GM23338 (cell line): ENCODE results near the gene PPP2R2D.

ENCODE experiments used
- CREB1 ChIP-seq: fragments of 250-450 bp; sonication (Bioruptor Pico); IDR thresholded peaks from 2 replicates; pipeline ENCODE4 v1.5.0; 2020; ENCODE audit warnings: low read depth, mild to moderate bottlenecking, moderate library complexity
- EZH2 ChIP-seq: fragments of 200-600 bp; sonication (generic); IDR thresholded peaks from one replicate; pipeline ENCODE4 v1.8.0; 2017; ENCODE audit warnings: antibody characterized with exemption, mild to moderate bottlenecking, low read depth; ENCODE audit not compliant: unreplicated experiment
- TF ChIP-seq, protein P1 (sequence below), 2 experiments: fragments of 200-600 bp in 1 of 2; sonication (generic) in 1 of 2; conservative IDR thresholded peaks; 2 replicates each; pipeline versions ENCODE4 v1.5.1 to v1.6.1; 2016 to 2017; ENCODE audit warnings: antibody characterized with exemption in 2 of 2, low read depth in 2 of 2, mild to moderate bottlenecking in 2 of 2, moderate library complexity in 1 of 2
- TF ChIP-seq, protein P2 (sequence below): IDR thresholded peaks from one replicate; pipeline ENCODE4 v1.6.1; 2018; ENCODE audit warnings: antibody characterized with exemption; ENCODE audit not compliant: unreplicated experiment
- TF ChIP-seq, protein P3 (sequence below): fragments of 250-450 bp; sonication (Bioruptor Pico); IDR thresholded peaks from 2 replicates; pipeline ENCODE4 v1.5.0; 2020; ENCODE audit warnings: mild to moderate bottlenecking, moderate library complexity

DNA sequence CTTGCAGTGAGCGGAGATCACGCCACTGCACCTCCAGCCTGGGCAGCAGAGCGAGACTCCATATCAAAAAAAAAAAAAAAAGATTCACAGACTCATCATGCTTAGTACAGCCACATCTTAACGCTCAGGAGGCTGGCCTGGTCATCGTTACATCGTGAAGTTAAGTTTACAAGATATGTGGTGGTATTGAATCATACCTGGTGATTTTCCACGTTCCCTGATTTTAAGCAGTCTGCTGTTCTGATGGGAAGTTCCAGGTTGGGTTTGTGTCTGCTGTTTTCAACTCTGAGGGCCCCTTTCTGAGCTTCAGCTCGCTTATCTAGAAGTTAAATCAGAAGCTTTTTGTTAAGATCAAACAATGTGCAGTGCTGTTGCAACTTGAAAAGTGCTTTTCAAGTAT is 6.9 kb downstream of the PPP2R2D start:
- TF ChIP-seq, protein P1, sequence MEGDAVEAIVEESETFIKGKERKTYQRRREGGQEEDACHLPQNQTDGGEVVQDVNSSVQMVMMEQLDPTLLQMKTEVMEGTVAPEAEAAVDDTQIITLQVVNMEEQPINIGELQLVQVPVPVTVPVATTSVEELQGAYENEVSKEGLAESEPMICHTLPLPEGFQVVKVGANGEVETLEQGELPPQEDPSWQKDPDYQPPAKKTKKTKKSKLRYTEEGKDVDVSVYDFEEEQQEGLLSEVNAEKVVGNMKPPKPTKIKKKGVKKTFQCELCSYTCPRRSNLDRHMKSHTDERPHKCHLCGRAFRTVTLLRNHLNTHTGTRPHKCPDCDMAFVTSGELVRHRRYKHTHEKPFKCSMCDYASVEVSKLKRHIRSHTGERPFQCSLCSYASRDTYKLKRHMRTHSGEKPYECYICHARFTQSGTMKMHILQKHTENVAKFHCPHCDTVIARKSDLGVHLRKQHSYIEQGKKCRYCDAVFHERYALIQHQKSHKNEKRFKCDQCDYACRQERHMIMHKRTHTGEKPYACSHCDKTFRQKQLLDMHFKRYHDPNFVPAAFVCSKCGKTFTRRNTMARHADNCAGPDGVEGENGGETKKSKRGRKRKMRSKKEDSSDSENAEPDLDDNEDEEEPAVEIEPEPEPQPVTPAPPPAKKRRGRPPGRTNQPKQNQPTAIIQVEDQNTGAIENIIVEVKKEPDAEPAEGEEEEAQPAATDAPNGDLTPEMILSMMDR (conservative IDR thresholded peaks at IDR 0.05; ENCODE audit: low read depth in 2 of 2) = no peak
- TF ChIP-seq, protein P2, sequence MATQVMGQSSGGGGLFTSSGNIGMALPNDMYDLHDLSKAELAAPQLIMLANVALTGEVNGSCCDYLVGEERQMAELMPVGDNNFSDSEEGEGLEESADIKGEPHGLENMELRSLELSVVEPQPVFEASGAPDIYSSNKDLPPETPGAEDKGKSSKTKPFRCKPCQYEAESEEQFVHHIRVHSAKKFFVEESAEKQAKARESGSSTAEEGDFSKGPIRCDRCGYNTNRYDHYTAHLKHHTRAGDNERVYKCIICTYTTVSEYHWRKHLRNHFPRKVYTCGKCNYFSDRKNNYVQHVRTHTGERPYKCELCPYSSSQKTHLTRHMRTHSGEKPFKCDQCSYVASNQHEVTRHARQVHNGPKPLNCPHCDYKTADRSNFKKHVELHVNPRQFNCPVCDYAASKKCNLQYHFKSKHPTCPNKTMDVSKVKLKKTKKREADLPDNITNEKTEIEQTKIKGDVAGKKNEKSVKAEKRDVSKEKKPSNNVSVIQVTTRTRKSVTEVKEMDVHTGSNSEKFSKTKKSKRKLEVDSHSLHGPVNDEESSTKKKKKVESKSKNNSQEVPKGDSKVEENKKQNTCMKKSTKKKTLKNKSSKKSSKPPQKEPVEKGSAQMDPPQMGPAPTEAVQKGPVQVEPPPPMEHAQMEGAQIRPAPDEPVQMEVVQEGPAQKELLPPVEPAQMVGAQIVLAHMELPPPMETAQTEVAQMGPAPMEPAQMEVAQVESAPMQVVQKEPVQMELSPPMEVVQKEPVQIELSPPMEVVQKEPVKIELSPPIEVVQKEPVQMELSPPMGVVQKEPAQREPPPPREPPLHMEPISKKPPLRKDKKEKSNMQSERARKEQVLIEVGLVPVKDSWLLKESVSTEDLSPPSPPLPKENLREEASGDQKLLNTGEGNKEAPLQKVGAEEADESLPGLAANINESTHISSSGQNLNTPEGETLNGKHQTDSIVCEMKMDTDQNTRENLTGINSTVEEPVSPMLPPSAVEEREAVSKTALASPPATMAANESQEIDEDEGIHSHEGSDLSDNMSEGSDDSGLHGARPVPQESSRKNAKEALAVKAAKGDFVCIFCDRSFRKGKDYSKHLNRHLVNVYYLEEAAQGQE = no peak
- no peak for TF ChIP-seq EZH2
- no peak for TF ChIP-seq CREB1 (CRISPR knock-in tag)
- TF ChIP-seq, protein P3, sequence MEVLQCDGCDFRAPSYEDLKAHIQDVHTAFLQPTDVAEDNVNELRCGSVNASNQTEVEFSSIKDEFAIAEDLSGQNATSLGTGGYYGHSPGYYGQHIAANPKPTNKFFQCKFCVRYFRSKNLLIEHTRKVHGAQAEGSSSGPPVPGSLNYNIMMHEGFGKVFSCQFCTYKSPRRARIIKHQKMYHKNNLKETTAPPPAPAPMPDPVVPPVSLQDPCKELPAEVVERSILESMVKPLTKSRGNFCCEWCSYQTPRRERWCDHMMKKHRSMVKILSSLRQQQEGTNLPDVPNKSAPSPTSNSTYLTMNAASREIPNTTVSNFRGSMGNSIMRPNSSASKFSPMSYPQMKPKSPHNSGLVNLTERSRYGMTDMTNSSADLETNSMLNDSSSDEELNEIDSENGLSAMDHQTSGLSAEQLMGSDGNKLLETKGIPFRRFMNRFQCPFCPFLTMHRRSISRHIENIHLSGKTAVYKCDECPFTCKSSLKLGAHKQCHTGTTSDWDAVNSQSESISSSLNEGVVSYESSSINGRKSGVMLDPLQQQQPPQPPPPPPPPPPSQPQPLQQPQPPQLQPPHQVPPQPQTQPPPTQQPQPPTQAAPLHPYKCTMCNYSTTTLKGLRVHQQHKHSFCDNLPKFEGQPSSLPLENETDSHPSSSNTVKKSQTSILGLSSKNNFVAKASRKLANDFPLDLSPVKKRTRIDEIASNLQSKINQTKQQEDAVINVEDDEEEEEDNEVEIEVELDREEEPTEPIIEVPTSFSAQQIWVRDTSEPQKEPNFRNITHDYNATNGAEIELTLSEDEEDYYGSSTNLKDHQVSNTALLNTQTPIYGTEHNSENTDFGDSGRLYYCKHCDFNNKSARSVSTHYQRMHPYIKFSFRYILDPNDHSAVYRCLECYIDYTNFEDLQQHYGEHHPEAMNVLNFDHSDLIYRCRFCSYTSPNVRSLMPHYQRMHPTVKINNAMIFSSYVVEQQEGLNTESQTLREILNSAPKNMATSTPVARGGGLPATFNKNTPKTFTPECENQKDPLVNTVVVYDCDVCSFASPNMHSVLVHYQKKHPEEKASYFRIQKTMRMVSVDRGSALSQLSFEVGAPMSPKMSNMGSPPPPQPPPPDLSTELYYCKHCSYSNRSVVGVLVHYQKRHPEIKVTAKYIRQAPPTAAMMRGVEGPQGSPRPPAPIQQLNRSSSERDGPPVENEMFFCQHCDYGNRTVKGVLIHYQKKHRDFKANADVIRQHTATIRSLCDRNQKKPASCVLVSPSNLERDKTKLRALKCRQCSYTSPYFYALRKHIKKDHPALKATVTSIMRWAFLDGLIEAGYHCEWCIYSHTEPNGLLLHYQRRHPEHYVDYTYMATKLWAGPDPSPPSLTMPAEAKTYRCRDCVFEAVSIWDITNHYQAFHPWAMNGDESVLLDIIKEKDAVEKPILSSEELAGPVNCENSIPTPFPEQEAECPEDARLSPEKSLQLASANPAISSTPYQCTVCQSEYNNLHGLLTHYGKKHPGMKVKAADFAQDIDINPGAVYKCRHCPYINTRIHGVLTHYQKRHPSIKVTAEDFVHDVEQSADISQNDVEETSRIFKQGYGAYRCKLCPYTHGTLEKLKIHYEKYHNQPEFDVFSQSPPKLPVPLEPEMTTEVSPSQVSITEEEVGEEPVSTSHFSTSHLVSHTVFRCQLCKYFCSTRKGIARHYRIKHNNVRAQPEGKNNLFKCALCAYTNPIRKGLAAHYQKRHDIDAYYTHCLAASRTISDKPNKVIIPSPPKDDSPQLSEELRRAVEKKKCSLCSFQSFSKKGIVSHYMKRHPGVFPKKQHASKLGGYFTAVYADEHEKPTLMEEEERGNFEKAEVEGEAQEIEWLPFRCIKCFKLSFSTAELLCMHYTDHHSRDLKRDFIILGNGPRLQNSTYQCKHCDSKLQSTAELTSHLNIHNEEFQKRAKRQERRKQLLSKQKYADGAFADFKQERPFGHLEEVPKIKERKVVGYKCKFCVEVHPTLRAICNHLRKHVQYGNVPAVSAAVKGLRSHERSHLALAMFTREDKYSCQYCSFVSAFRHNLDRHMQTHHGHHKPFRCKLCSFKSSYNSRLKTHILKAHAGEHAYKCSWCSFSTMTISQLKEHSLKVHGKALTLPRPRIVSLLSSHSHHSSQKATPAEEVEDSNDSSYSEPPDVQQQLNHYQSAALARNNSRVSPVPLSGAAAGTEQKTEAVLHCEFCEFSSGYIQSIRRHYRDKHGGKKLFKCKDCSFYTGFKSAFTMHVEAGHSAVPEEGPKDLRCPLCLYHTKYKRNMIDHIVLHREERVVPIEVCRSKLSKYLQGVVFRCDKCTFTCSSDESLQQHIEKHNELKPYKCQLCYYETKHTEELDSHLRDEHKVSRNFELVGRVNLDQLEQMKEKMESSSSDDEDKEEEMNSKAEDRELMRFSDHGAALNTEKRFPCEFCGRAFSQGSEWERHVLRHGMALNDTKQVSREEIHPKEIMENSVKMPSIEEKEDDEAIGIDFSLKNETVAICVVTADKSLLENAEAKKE (CRISPR knock-in tag) = no peak
